K562 (cell line): Measurements from ENCODE around the gene LBHD1. TPM values are rescaled to one million over a fixed set of nuclear protein-coding genes. Genes with fewer than 3 reads are reported as not detected.

Source experiments
- CAMTA2 ChIP-seq: fragments of 250-450 bp; sonication (Bioruptor Pico); conservative IDR thresholded peaks from 2 replicates; pipeline ENCODE4 v1.5.1; 2022
- DNMT1 ChIP-seq: fragments of 450-650 bp; IDR thresholded peaks from 2 replicates; pipeline ENCODE4 v1.6.1; 2016; ENCODE audit warnings: antibody characterized with exemption, mild to moderate bottlenecking
- EHMT2 ChIP-seq: fragments of 450-650 bp; IDR thresholded peaks from 2 replicates; pipeline ENCODE4 v1.6.1; 2018; ENCODE audit warnings: antibody characterized with exemption
- HDAC2 ChIP-seq: fragments of 450-650 bp; IDR thresholded peaks from 2 replicates; pipeline ENCODE4 v1.6.1; 2016; ENCODE audit warnings: mild to moderate bottlenecking
- MYNN ChIP-seq, 2 experiments: sonication (generic); formaldehyde crosslinking in 1 of 2; IDR thresholded peaks; 2 replicates each; pipeline versions ENCODE4 v1.5.0 to v1.6.1; 2016 to 2020; ENCODE audit warnings: antibody characterized with exemption in 1 of 2, missing genetic modification reagents in 1 of 2
- SP1 ChIP-seq: sonication (generic); formaldehyde crosslinking; IDR thresholded peaks from 2 replicates; pipeline ENCODE4 v1.8.1; 2022; ENCODE audit warnings: mild to moderate bottlenecking, missing genetic modification reagents
- polyA plus RNA-seq, 8 experiments: library from polyadenylated mRNA; depleted of rRNA in 4 of 8; stranded (reverse) in 5 of 8; unstranded in 3 of 8; fragments of >200 nt; fragmentation: Nextera tagmentation in 2 of 8; fragmentation: Illumina TruSeq in 1 of 8; extraction: Ambion mirVana in 2 of 8; extraction: Trizol in 1 of 8; gene quantifications; 2 replicates each; pipeline versions ENCODE4 v1.2.1 to v1.2.3, GENCODE V29; 2011 to 2014; ENCODE audit warnings: inconsistent platforms in 1 of 8, missing spikeins in 1 of 8
- total RNA-seq, 7 experiments: library from RNA; depleted of rRNA in 6 of 7; stranded (reverse); fragments of >200 nt in 6 of 7; fragmentation: Illumina TruSeq in 2 of 7; extraction: Trizol in 2 of 7; gene quantifications; 2 replicates each; pipeline versions ENCODE4 v1.2.1 to v1.2.3, GENCODE V29; 2011 to 2021; ENCODE audit warnings: low replicate concordance in 1 of 7
- TF ChIP-seq, protein P1 (sequence below), 3 experiments: fragments of 200-800 bp in 1 of 3; fragments of 250-450 bp in 1 of 3; fragments of 450-650 bp in 1 of 3; sonication (Bioruptor Pico) in 1 of 3; sonication (Bioruptor generic) in 1 of 3; formaldehyde crosslinking in 1 of 3; IDR thresholded peaks; 2 replicates each; pipeline versions ENCODE4 v1.6.1 to v1.8.0; 2016 to 2022; ENCODE audit warnings: mild to moderate bottlenecking in 2 of 3, missing genetic modification characterization in 2 of 3, missing compliant biosample characterization in 1 of 3, moderate library complexity in 1 of 3
- TF ChIP-seq, protein P2 (sequence below): fragments of 450-650 bp; IDR thresholded peaks from 2 replicates; pipeline ENCODE4 v1.6.1; 2016; ENCODE audit warnings: mild to moderate bottlenecking, moderate library complexity

The LBHD1 gene
- total and polyA plus RNA-seq, 9 of the 15 experiments (the other 6 are each of a cell fraction or from before 2014, with no cell fraction given) = 2.6 to 28.0 (median 12.5) TPM

DNA sequence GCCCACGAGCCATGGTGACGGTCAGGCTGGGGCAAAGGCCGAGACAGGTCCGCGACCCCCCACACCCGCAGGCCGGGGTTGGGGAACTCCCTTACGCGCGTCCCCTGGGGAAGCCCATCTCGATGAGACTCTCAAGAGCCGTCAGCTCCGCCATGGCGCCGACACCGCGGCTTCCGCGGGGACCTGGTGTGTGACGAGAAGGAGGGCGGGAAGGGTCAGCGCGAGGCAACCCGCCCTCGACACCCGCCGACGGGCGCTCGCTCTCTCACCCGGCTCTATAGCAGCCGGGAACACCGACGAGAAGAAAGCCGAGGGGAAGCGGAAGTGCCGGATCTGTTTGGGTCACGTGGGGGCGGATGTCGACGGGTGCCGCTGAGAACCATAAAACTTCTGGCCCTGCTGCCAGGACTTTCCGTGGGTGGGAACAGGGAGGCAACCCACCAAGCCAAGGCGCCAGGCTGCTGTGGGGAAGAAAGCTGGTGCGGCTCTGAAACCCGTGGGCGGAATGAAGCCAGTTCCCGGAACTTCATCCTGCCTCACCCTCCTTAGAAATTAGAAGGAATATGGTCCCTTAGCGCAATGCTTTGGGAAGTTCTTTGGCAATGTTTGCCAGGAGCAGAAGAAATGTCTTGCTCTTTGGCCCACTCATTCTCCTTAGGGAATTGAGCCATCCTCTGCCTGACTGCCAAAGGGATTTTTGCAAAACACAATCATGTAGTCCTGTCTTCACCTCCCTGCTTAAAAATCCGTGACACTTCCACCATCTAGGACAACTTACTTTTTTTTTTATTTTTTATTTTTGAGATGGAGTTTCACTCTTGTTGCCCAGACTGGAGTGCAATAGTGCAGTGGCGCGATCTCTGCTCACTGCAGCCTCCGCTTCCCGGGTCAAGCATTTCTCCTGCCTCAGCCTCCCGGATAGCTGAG is 7.0 kb upstream of the LBHD1 start, which contains the start of gene UBXN1 (continued):
- TF ChIP-seq, protein P1, sequence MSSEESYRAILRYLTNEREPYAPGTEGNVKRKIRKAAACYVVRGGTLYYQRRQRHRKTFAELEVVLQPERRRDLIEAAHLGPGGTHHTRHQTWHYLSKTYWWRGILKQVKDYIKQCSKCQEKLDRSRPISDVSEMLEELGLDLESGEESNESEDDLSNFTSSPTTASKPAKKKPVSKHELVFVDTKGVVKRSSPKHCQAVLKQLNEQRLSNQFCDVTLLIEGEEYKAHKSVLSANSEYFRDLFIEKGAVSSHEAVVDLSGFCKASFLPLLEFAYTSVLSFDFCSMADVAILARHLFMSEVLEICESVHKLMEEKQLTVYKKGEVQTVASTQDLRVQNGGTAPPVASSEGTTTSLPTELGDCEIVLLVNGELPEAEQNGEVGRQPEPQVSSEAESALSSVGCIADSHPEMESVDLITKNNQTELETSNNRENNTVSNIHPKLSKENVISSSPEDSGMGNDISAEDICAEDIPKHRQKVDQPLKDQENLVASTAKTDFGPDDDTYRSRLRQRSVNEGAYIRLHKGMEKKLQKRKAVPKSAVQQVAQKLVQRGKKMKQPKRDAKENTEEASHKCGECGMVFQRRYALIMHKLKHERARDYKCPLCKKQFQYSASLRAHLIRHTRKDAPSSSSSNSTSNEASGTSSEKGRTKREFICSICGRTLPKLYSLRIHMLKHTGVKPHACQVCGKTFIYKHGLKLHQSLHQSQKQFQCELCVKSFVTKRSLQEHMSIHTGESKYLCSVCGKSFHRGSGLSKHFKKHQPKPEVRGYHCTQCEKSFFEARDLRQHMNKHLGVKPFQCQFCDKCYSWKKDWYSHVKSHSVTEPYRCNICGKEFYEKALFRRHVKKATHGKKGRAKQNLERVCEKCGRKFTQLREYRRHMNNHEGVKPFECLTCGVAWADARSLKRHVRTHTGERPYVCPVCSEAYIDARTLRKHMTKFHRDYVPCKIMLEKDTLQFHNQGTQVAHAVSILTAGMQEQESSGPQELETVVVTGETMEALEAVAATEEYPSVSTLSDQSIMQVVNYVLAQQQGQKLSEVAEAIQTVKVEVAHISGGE (CRISPR knock-in tag; IDR thresholded peaks at IDR 0.05) = peak; percentile 47 to 95 (median 63); a peak in 4 of 6 replicates
- TF ChIP-seq DNMT1 (no peak; the same call in 1 of the 2 replicates), SP1 (peak; percentile 32; the same call in 1 of the 2 replicates), CAMTA2 (CRISPR knock-in tag) (no peak), HDAC2 (peak; percentile 46; the same call in 1 of the 2 replicates), EHMT2 (no peak), MYNN (IDR thresholded peaks at IDR 0.05) (peak; percentile 85; the same call in 1 of the 2 replicates), MYNN (CRISPR knock-in tag; IDR thresholded peaks at IDR 0.05) (no peak)
- TF ChIP-seq, protein P2, sequence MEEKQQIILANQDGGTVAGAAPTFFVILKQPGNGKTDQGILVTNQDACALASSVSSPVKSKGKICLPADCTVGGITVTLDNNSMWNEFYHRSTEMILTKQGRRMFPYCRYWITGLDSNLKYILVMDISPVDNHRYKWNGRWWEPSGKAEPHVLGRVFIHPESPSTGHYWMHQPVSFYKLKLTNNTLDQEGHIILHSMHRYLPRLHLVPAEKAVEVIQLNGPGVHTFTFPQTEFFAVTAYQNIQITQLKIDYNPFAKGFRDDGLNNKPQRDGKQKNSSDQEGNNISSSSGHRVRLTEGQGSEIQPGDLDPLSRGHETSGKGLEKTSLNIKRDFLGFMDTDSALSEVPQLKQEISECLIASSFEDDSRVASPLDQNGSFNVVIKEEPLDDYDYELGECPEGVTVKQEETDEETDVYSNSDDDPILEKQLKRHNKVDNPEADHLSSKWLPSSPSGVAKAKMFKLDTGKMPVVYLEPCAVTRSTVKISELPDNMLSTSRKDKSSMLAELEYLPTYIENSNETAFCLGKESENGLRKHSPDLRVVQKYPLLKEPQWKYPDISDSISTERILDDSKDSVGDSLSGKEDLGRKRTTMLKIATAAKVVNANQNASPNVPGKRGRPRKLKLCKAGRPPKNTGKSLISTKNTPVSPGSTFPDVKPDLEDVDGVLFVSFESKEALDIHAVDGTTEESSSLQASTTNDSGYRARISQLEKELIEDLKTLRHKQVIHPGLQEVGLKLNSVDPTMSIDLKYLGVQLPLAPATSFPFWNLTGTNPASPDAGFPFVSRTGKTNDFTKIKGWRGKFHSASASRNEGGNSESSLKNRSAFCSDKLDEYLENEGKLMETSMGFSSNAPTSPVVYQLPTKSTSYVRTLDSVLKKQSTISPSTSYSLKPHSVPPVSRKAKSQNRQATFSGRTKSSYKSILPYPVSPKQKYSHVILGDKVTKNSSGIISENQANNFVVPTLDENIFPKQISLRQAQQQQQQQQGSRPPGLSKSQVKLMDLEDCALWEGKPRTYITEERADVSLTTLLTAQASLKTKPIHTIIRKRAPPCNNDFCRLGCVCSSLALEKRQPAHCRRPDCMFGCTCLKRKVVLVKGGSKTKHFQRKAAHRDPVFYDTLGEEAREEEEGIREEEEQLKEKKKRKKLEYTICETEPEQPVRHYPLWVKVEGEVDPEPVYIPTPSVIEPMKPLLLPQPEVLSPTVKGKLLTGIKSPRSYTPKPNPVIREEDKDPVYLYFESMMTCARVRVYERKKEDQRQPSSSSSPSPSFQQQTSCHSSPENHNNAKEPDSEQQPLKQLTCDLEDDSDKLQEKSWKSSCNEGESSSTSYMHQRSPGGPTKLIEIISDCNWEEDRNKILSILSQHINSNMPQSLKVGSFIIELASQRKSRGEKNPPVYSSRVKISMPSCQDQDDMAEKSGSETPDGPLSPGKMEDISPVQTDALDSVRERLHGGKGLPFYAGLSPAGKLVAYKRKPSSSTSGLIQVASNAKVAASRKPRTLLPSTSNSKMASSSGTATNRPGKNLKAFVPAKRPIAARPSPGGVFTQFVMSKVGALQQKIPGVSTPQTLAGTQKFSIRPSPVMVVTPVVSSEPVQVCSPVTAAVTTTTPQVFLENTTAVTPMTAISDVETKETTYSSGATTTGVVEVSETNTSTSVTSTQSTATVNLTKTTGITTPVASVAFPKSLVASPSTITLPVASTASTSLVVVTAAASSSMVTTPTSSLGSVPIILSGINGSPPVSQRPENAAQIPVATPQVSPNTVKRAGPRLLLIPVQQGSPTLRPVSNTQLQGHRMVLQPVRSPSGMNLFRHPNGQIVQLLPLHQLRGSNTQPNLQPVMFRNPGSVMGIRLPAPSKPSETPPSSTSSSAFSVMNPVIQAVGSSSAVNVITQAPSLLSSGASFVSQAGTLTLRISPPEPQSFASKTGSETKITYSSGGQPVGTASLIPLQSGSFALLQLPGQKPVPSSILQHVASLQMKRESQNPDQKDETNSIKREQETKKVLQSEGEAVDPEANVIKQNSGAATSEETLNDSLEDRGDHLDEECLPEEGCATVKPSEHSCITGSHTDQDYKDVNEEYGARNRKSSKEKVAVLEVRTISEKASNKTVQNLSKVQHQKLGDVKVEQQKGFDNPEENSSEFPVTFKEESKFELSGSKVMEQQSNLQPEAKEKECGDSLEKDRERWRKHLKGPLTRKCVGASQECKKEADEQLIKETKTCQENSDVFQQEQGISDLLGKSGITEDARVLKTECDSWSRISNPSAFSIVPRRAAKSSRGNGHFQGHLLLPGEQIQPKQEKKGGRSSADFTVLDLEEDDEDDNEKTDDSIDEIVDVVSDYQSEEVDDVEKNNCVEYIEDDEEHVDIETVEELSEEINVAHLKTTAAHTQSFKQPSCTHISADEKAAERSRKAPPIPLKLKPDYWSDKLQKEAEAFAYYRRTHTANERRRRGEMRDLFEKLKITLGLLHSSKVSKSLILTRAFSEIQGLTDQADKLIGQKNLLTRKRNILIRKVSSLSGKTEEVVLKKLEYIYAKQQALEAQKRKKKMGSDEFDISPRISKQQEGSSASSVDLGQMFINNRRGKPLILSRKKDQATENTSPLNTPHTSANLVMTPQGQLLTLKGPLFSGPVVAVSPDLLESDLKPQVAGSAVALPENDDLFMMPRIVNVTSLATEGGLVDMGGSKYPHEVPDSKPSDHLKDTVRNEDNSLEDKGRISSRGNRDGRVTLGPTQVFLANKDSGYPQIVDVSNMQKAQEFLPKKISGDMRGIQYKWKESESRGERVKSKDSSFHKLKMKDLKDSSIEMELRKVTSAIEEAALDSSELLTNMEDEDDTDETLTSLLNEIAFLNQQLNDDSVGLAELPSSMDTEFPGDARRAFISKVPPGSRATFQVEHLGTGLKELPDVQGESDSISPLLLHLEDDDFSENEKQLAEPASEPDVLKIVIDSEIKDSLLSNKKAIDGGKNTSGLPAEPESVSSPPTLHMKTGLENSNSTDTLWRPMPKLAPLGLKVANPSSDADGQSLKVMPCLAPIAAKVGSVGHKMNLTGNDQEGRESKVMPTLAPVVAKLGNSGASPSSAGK = peak; percentile 68
